HG02943 (cell line): ENCODE results near the gene RAPGEF2.

Experiments used
- ATAC-seq: cut with Tn5 transposase; IDR thresholded peaks from one replicate; pipeline ENCODE4 v1.9.1; 2021; ENCODE audit warnings: mild to moderate bottlenecking, low read depth, moderate library complexity; ENCODE audit not compliant: unreplicated experiment

The RAPGEF2 gene

DNA sequence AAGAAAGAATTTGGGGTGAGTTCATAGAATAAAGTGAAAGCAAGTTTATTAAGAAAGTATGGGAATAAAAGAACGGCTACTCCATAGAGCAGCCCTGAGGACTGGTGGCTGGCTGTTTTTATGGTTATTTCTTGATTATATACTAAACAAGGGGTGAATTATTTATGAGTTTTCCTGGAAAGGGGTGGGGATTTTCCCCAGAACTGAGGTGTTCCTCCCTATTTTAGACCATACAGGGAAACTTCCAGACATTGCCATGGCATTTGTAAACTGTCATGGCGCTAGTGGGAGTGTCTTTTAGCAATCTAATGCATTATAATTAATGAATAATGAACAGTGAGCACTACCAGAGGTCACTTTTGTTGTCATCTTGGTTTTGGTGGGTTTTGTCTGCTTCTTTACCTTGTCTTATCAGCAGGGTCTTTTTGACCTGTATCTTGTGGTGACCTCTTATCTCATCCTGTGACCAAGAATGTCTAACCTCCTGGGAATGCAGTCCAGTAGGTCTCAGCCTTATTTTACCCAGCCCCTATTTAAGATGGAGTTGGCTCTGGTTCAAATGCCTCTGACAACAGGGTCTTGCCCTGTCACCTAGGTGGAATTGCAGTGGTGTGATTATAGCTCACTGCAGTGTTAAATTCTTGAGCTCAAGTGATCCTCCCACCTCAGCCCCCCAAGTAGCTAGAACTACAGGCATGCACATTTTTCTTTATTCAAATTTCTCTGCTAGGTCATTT lies 27.1 kb downstream of the RAPGEF2 start:
- no peak for ATAC-seq

DNA sequence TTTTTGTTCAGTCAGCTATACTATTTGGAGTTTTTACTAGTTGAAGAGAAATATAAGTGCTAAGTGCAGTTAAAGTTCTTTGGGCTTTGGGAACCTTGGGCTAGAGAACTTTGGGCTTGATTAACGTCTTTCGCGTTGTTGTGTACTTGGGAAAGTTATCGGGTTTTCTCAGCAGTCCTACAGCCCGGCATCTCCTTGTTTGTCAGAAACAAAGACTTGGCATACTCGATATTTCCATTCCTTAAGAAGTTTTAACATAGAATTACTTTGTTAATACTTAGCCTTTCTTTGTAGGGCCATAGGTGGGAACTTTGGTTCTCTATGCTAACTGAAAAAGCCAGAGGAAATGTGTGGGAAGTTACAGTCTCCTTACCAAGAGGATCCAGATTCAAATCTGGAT lies 28.7 kb downstream of the RAPGEF2 start:
- ATAC-seq: no peak

DNA sequence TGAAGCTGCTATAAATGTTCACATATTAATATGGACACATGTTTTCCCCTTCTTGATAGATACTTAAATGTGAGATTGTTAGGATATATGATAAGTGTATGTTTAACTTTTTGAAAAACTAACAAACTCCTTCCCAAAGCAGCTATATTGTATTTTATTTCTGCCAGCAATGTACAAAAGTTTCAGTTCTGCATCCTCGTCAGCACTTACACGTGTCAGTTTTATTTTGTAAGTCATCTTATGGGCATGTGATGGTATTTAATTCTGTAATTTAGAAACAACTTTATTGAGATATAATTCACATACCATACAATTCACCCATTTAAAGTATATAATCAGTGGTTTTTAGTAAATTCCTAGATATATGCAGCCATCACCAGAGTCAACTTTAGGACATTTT lies 31.6 kb downstream of the RAPGEF2 start:
- ATAC-seq: no peak

DNA sequence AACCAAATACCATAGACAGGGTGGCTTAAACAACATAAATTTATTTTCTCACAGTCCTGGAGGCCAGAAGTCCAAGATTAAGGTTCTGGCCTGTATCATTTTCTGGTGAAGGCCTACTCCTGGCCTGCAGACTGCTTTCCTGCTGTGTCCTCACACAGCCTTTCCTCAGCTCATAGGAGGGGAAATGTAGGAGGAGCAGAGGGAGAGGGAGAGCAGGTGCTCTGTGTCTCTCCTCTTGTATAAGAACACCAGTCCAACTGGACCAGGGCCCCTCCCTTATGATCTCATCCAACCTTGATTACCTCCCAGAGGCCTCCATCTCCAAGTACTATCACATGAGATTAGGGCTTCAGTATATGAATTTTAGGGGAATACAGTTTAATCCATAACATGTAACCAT lies 34.3 kb downstream of the RAPGEF2 start:
- ATAC-seq: no peak

DNA sequence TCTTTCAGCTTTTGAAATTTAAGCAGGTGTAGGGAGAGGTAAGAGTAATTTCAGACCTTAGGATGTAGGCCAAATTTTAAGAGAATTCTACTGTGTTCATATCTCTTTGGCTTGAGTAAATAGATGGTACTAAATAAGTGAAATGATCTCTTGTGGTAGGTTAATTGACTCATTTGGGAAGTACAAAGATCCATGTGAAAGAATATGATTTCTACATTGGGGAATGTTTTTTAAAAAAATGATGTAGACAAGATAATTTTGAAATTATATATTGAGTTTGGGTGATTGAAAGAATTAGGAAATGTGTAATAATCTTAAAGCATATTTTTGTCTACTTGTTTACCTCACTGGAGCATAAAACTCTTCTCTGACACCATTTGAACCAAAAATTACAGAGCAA lies 35.6 kb downstream of the RAPGEF2 start:
- ATAC-seq: no peak

DNA sequence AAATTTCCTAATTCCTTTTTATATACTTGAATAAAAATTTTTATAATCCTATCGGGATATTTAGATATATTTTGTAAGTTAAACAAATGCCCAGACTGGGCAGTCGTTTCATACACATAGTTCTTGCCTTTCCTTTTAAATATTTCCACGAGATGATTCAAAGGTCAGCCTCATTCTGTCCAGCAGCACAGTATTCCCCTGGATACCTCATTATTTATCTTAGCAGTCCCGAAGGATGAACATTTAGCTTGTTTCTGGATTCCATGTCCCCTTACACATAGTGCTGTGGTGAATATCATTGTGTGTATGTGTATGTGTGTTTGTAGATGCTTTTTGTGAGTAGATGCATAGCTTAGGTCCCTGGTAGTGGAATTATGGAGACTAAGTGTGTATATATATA lies 38.3 kb downstream of the RAPGEF2 start:
- no peak for ATAC-seq

DNA sequence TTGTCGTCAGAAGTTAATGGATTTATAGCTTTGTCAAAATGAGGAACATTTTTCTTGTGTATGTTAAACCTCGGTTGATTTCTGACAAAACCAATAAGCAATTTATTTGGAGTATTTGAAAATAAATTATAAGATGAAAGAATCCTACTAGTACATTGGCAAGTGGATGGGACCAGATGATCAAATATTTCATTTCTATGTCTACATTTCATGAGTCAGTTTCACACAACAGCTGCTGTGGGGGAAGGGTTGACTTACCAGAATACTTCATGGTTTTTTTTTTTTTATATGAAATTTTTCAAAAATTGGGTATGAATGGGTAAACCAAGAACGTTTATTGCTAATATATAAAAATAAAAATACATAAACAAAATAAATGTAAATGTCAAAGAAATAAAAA lies 39.4 kb downstream of the RAPGEF2 start:
- ATAC-seq: no peak

DNA sequence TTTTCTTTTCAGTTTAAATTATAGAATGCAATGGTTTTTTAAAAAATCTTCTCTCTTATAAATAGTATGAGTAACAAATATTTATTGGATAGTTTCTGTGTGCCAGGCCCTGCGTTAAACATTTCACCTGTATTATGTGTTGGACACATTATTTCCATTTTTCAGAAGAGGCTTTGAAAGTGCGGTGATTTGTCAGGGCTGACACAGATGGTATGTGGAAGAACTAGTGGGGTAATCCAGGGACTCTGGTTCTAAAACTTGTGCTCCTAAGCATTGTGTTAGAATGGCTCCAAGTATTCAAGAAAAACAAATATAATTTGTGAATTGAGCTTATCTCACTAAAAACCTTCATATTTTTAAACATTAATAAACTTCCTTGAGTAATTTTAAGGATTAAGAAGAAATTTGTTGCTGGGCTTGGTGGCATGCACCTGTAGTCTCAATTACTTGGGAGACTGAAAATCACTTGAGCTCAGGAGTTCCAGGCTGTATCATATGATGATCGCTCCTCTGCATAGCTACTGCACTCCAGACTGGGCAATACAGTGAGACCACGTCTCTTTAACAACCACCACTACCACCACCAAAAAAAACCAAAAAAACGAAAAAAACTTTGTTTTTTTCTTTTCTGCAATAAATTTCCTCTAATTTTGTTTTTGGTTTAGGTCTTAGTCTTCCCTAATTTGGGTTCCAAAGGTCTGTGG lies 40.0 kb downstream of the RAPGEF2 start:
- no peak for ATAC-seq

DNA sequence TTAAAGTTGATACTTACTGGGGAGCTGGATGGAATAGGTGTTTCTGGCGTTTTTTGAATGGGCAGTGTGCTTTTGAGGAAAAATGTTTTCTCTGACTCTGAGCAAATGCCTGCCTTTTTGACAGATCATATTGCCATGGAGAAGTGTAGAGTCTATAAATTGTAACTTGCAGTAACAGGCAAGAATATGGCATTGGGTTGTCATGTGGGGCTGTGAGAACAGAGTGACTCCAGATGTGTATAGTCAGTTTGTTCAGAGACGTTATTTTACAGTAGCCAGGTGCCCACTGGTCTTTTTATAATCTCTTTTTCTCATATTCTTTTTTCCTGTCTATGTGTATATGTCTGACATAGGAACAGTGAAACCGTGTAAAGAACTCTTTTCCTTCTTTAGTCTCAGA lies 40.8 kb downstream of the RAPGEF2 start:
- ATAC-seq: no peak

DNA sequence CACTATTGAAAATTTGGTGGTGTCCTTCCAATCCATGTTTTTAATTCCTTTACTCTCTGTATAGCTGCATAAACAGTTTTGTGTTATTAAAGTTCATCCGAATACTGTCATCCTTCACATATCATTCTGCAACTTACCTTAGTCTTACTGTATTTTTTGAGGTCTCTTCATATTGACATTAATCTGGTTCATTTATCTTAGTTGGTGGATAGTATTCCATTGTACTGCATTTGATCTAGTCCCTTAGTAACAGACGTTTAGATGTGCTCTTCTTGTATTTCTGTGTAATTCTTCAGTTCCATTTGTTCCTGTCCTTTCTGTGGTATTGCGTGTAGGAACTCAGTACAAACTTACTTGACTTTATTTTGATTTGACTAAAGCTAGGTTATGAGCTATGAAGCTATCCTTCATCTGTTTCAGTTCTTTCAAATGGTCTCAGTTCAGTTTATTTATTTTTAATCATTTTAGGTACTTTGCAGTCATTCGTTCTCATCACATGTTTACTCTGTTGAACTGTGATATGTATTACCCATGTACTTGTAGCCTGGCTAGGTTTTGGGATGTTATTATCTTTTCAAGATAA lies 41.3 kb downstream of the RAPGEF2 start:
- no peak for ATAC-seq

DNA sequence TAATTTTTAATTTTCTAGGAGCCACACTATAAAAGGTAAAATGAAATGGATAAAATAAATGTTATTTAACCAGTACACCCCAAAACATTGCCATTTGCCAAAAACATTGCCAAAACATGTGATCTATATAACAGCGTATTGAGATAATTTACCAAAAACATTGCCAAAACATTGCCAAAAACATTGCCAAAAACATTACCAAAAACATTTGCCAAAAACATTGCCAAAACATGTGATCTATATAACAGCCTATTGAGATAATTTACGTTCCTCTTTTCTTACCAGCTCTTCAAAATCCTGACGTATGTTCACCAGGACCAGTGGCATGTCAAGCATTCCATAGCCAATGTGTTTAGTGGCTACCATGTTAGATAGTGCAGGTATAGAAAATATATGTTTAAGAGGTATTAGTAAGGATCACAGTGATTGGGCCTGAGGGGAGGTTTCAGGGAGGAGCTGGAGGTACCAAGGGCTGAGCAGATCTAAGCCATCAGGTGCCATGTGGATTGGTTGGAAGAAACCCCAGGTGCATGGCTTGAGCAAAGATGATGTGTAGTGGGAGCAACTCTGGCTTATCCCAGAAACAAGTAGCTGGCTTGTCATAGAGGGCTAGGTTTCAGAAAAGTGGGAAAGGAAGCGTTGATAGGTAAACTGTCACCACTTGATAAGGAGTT lies 42.6 kb downstream of the RAPGEF2 start:
- no peak for ATAC-seq

DNA sequence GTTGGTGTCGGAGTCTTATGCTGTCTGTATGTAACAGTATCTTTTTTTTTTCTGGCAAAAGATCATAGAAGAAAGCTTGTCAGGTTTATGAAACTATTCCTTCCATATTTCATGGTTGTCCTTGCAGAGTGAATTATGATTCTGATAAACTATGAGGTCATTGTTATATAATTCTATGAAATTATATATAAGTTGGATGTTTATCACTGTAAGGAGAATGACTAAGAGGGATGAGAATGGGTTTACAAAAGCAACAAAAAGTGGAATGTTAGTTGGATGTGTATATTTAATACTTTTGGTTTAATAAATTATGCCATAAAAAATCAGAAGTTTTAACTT lies 43.1 kb downstream of the RAPGEF2 start:
- no peak for ATAC-seq

DNA sequence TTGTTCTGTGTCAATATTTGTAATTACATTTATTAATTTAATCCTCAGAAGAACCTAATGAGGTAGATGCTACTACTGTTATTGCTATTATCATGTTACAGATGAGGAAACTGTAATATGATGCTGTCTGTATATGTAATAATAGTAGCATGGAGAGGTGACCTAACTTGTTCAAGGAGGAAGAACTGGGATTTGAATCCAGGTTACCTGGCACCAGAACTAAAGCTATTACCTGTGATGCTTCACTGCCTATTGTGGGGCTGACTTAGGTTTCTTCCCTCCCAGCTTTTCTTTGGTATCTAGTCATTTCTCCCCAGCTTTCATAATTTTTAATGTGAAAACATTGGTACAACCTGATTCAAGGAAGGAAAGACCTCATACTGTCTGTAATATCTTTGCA lies 43.6 kb downstream of the RAPGEF2 start:
- no peak for ATAC-seq

DNA sequence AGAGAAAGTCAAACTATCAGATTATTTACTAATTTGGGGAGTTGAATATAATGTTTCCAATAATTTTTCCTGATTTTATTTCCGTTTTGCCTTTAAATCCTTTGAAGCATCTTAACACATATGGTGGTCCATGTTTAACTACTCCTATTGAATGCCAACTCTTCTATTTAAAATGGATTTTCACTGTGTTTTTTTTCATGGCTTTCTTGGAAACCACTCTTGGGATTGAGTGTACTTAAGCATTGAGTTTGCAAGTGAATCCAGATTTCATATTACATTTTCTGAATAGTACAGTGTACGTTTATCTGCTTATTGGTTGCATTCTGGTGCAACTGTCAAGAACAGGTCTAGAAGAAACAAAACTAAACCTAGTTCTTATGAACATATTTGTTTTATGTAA lies 45.6 kb downstream of the RAPGEF2 start:
- no peak for ATAC-seq

DNA sequence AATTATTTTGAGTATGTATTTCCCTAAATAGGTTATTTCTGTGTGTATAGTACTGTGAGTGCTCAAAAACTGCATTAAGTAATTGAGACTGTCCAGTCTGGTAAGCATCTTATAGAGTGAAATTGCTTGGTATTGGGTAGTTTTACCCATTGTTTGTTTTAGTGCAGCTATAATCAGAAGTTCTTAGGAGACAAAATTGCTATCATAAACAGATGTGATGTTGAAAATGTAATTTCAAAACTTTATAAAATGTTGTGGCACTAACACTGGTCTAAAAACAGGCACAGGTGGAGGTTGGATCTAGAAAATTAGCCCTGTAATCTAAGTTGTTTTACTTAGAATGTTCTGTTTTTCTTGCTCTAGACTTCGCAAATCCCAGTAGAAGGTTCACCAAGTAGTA lies 46.8 kb downstream of the RAPGEF2 start:
- ATAC-seq: no peak

DNA sequence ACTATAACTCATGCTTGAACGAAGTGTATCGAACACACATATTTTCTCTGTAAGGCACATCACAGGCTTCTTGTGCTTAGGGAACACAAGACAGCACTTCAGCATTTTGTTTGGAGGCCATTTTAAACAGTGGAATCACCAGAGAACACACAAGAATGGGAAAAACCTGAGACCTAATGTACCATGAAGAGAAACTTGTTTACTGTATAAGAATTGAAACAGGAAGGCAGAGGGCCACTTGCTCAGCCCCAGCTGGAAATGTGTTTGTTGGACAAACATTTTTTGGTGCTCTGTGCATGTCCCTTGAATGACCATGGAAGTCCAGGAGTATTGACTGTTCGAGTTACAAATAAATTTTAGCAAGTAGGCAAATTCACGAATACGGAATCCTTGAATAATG lies 47.5 kb downstream of the RAPGEF2 start:
- no peak for ATAC-seq

DNA sequence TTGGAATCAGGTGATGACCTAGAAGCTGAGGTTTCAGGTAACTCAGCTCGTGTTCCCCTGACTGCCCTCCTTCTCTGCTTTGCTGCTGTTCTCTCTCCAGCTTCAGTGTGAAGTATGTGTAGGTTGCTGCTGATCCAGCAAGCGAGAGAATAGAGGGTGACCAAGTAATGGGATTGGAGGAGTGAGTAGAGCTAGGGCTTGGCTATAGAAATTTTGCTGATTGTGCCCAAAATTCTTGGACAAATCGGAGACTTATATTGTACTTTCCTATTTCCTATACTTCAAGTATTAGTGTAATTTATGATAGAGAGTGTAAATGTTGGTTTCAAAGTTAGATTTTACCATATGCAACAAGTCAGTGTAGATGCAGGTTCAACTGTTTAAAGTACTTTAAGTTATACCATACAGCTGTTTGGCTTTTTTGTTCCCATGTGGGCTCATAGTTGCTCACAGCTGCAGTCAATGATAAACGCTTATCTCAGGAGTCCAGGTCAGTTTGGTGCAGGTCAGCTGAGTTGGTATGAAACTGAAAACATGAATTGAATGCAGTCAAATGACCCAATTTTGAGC lies 48.0 kb downstream of the RAPGEF2 start:
- no peak for ATAC-seq

DNA sequence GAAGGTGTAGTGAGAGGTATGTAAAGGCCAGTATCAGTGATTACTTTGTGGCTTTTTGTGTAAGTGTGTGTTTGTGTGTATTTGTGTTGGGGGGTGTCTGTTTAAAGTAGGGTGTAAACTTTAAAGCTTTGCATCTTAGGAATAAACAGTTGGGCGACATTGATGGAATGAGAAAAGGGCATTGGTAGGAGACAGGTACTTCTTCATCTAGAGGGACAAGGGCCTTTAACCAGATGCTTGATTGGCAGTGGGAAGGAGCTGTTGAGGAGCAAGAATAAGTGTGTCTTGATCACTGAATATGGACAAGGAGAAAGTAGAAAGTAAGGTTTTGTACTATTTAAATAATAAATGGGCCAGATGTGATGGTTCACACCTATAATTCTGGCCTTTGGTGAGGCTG lies 48.8 kb downstream of the RAPGEF2 start:
- no peak for ATAC-seq

DNA sequence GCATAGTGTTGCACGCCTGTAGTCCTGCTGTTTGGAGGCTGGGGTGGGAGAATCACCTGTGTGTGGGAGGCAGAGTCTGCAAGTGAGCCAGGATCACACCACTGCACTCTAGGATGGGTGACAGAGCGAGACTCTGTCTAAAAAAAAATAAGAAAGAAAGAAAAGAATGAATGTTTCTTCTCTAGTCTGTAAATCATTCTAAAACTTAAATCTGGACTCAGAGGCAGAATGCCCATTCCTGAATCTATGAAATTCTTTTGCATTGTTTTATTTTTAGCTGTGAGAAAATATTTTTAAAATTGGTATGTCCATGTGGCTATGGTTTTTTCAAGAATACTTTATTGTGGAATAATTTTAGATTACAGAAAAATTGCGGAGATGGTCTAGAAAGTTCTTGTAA lies 49.3 kb downstream of the RAPGEF2 start:
- no peak for ATAC-seq

DNA sequence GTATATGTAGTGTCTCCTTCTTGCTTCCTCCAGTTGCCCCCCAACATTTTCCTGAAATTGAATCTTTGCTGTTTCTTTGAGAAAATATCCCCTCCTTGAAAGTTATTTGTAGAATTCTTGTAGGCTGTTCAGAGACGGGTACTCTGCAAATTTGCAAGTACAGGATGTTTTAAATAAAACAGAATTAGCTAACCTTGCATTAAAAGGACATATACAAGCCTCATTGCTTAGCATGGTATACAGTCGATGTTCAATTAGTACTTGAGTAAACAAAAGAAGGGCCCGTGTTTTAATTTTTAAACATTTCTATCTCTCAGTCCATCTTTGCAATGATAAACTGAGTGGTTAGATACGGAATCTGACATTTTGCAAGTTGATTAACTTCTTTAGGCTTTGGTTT lies 50.8 kb downstream of the RAPGEF2 start:
- no peak for ATAC-seq

DNA sequence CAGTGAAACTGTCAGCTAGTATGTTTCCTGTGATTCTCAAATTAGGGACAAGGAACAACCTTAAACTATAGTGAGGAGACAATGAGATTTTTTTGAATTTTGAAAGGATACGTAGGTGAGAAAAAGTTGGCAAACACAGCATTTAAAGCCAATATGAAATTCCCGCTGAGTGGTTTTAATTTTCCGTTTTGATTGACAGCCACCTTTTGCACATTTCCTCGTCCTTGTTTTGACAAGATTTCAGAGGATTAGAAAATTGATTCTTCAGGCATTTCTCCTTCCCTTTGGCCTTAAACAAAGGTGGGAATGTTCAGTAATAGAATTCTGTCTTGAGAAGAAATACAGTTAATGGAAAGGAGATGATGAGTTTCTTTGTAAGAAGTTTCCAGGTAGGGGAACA lies 52.2 kb downstream of the RAPGEF2 start:
- no peak for ATAC-seq
